ENCODE data around the gene RBFOX2. TPM values are rescaled to one million over a fixed set of nuclear protein-coding genes. Genes with fewer than 3 reads are reported as not detected.

Gene RBFOX2
- total RNA-seq, 1 donor from 2014 or later: 107 TPM

- no peak for DNase-seq
Measured at GRCh38 chr22:35861451-35861850, 167.2 kb downstream of the RBFOX2 start.

DNA sequence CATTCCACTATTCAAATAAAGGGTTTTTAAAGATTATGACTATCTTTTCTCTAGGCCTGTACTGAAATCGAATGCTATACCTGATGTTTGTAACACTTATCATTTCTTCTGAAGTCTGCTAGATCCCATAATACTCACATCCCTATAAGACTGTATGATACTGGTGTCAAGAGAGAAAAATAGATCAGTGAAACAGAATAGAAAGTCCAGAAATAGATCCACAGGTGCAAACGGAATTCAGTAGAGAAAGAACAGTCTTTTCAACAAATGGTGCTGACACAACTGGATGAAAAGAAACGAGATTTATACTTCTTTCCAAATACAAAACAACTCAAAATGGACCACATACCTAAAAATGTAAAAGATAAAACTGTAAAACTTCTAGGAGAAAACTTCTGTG lies 167.8 kb downstream of the RBFOX2 start:
- DNase-seq: no peak

DNA sequence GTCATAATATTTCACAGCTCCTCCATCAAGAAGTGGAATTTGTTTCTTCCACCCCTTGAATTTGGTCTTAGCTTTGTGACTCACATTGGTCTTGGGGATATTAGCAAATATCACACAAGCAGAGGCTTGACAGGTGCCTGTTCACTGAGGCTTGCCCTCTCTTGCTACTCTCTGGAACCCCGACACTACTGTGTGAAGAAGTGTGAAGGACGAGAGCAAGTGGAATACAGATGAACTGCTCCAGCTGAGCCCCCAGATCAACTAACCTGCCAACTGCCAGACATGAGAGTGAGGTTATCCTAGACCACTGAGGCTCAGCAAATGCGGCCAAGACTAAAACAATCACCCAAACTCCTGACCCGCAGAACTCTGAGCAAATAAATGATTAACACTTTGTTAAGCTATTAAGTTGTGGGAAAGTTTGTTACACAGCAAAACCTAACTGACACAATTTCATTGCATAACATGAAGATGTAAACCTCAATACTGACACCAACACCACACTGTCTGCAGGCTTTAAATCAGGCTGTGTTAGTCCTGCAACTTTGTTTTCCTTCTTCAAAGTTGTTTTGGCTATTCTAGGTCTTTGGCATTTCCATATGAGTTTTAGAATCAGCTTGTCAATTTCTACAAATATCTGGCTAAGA lies 168.4 kb downstream of the RBFOX2 start:
- DNase-seq: no peak

DNA sequence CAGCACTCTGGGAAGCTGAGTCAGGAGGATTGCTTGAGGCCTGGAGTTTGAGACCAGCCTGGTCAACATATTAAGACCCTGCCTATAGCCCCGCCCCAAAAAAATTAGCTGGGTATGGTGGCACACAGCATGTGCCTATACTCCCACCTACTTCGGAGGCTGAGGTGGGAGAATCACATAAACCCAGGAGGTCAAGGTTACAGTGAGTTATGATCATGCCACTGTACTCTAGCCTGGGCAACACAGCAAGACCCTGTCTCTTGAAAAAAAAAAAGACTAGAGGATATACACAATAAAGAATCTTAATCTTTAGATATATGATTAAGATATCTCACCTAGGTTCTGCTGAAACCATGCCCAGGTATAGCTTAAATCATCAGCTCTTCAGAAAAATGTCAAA lies 174.3 kb downstream of the RBFOX2 start:
- DNase-seq: no peak

- no peak for DNase-seq
Measured at GRCh38 chr22:35852076-35852475, 176.5 kb downstream of the RBFOX2 start.

DNA sequence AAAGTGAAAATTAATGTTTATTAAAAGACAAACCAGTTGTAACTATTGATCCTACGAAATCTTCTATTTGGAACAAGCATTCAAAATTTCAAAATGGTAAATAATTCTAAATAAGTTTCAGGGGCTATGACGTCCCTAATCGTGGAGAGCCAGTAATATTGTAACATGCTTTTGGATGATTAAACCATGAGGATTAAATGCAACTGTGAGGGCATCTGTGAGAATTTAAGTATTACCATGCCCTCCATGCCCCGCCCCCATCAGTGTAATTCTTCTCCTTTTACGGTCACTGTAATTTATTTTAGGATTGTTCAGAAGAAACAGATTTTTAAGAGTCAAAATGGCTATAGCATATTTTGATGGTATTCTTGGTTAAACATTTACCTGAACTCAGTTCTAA lies 177.8 kb downstream of the RBFOX2 start:
- no peak for DNase-seq

- DNase-seq: no peak
Measured at GRCh38 chr22:35846804-35847203, 181.8 kb downstream of the RBFOX2 start.

GRCh38 chr22:35844886-35845285 lies 183.7 kb downstream of the RBFOX2 start:
- DNase-seq: no peak

DNA sequence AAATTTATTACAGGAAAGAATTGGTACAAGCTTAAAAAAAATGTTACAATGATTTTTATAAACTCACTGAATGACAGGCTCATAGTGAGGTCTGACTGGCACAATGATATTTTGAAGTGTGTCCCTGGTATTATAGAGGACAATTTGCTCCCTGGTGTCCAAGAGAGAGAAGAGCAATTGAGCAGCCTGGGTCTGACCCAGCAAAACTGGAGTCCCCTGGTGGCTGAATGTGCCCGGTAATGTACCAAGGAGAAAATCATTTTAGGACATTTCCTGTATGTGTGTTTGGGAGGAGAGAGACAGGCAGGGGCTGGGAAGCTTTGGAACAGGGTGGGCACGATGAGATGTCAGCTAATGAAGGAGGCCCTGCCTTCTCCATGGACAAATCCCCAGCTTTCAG lies 185.7 kb downstream of the RBFOX2 start:
- peak; percentile 68 for DNase-seq

DNA sequence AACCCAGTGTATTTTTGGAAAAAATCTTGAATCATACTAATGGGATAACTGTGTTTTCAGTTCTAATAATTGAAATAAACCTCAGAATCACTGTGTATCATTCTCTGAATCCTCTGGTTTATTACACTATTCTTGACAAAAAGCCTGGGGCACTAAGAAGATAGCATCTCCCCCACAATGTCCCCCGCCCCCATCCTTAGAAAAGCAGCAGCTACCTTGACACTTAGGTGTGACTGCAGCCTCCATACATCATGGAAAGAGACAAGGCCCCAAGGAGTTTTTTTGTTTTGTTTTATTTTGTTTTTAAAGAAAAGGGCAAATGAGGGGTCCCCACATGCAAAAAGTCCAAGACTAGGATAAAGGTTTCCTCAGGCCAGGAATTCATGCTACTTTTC lies 186.1 kb downstream of the RBFOX2 start:
- no peak for DNase-seq

DNA sequence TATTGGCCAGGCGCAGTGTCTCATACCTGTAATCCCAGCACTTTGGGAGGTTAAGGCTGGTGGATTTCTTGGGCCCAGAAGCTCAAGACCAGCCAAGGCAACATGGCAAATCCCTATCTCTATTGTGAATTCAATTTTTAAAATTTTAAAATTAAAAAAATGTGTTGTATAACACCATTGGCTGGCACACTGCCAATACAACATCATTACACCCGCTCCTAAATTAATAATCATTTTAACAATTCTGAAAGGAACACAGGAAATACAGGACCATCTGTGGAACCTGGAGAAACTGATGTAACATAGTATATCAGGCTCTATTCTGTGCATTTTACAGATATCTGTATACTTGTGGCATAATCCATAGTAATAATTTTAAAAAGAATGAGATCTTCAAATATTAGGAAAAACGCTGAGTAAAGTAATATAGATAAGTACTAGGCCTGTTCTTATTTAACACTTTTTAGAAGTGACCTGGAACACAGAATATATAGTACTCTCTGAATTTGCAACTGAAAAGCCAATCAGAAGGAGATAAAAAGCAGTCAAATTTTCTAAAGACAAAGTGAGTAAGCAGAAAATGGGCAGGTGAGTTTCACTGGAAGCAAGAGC lies 186.6 kb downstream of the RBFOX2 start:
- no peak for DNase-seq

GRCh38 chr22:35840302-35840739 lies 188.3 kb downstream of the RBFOX2 start:
- peak; percentile 97 for DNase-seq

DNA sequence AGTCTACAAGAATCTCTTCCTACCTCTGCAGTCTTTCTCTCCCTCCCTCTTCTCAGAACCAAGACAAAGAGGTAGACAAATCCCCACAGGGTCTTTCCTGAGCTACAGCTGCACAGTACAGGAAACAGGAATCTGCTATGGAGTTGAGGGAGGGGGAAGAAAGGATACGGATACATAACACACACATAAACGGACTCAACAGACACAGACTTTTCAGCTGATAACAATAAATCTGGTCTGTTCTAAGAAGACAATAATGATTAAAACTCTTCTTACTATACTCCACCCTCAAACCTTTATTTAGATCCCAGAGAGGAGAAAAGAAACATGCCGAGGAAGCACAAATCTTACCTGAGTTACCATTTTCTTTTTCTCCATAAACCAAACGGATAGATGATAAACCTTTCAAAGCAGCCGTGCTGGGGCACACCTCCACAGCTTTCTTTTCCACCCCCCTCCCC lies 188.8 kb downstream of the RBFOX2 start:
- peak; percentile 62 for DNase-seq

DNA sequence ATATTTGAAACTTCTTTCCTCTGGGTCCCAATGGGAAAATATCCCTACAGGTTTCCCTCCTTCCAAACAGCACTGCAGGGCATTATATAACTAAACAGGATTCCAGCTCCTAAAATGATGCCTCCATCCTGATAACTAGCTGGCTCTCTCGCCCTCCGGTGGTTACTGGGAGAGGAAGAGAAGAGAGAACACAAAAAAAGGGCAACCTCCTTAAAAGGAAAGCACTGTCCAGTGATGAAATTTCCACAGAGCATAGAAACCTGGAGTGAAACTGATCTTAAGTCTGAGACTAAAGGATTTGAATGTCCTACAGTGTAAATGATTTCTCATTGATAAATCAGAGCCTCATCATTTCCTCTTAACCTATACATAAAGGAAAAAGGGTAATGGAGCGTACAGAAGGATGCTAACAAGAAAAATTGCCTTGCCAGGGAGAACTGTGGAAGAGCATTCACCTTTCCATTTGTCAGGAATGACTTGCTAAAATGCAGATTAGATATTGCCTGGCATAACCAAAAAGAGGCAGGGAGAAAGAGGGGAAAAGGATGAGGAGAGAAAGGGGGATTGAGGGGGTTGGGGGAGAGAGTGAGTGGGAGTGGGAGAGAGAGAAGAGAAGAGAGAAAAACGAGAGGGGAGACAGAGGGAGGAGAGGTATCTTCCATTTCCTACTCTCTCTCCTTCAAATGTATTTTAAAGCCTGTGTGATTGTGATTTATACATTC lies 189.6 kb downstream of the RBFOX2 start:
- peak; percentile 60 for DNase-seq

DNA sequence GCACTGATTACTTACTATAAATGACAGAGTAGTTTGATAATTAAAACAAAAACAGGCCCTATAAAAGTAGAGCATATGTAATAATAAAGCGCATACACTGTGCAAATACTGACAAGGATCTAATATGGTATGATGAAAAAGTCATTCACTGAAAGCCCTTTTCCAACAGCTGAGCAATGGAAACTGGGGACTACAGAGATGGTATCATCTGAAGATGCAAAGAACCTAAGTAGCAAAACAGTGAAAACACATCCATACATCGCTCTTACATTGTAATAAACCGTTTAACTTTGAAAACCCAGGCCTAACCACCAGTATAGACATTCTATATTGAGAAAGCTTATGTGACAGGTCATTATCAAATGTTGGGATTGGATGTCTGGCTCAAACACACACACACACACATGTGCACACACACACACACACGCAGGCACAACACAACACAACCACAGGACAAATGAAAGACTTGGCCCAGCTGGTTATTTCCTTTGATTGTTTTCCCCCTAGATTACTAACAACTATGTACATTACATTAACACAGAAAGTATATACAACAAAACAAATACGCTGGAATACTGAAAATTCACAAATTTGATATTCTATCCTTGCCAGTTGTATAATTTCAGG lies 191.4 kb downstream of the RBFOX2 start:
- peak; percentile 57 for DNase-seq

DNA sequence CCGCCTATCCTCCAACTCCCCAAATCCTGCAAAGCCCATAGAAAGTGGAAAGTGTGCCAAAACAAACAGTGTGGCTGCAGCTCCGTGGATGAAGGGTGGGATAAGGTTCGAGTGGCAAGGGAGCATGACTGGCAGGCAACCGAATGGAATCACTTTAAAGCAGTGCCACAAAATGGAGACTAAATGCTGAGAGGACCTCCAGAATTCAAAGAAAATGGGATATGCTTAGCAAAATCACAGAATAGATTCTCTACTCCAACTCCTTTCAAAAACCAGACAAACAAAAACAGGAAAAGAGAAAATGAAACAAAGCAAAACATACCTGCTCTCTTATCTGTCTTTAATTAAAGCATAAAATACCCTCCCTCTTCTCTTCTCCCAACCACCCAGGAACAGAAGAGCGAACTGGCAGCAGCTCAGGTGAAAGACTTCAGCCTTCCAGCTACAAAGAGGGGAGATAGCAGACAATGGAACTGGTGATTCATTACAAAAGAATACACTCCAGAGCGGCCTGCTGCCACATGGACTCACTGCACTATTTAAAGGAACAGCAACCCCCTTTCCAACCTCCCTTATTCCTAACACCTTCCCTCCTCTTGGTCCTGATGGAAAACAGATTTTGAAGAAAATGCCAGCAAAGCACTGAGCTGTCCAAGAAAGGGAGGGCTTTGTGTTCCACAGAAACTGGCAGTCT lies 192.5 kb downstream of the RBFOX2 start:
- peak; percentile 77 for DNase-seq

GRCh38 chr22:35835267-35835997 lies 193.2 kb downstream of the RBFOX2 start:
- peak; percentile 23 for DNase-seq

DNA sequence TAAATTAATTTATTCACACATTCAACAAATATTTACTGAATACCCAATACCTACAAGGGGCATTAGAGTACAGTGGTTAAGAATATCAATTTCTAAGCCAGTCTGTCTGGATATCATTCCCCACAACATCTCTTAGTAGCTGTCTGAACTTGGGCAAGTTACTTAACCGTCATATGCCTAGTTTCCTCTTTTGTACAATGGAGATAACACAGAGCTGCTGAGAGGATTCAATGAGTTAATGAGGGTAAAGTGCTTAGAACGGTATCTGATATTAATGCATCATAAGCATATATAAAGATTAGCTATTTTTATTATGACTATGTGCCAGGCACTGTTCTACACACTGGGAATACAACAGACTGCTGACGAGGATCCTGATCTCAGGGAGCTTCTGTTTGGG lies 194.6 kb downstream of the RBFOX2 start:
- peak; percentile 18 for DNase-seq

DNA sequence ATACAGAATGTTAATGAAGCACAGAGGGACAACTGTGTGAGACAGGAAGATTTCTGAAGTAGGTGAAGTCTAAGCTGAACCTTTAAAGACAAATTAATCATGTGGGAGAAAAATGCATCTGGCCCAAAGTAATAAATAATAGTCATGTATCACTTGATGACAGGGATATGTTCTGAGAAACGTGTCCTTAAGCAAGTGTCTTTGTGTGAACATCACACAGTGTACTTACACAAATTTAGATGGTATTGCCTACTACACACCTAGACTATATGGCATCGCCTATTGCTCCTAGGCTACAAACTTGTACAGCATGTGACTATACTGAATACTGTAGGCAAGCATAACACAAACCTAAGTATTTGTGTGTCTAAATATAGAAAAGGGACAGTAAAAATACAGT lies 198.3 kb downstream of the RBFOX2 start:
- DNase-seq: no peak

- DNase-seq: no peak
Measured at GRCh38 chr22:35824256-35824655, 204.4 kb downstream of the RBFOX2 start.

DNA sequence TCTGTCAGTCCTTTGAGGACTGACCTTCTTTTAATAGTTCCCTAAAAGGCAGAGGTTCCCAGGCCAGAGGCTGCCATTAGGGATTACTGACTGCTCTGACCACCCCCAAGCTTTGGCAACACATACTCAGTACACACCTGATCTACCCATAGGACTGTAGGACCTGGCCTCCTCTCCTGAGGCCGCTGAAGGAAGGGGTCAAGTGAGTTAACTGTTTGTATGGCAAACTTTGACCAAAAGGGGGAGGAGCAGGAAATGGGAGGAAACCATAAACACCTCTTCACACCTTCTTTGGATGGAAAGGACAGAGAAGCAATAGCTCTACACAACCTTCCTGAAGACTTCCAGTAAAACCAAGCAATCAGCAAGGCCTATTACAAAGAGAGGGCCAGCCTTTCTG lies 207.0 kb downstream of the RBFOX2 start:
- DNase-seq: no peak

DNA sequence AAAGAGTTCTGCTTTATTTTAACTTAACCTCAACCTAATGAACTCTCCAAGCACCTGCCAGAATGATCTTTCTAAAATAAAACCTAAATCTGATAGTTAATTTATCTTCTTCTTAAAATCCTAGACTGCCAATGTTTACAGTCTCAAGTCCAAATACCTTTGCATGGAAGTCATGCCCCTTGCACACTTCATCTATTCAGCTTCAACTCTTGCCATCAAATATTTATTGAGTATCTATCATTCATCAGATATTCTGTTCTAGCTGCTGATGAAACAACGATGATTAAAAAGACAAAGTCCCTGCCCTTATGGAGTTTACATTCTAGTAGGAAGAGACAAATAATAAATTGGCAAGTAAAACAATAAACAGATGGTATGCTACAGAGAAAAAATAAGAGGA lies 209.2 kb downstream of the RBFOX2 start:
- no peak for DNase-seq

Measured in dermis blood vessel endothelial cell (primary cell).